ENCODE data around the gene DNER. TPM values are rescaled to one million over a fixed set of nuclear protein-coding genes. Genes with fewer than 3 reads are reported as not detected.

DNER gene
- polyA plus RNA-seq, 1 donor = 7.5 TPM

DNA sequence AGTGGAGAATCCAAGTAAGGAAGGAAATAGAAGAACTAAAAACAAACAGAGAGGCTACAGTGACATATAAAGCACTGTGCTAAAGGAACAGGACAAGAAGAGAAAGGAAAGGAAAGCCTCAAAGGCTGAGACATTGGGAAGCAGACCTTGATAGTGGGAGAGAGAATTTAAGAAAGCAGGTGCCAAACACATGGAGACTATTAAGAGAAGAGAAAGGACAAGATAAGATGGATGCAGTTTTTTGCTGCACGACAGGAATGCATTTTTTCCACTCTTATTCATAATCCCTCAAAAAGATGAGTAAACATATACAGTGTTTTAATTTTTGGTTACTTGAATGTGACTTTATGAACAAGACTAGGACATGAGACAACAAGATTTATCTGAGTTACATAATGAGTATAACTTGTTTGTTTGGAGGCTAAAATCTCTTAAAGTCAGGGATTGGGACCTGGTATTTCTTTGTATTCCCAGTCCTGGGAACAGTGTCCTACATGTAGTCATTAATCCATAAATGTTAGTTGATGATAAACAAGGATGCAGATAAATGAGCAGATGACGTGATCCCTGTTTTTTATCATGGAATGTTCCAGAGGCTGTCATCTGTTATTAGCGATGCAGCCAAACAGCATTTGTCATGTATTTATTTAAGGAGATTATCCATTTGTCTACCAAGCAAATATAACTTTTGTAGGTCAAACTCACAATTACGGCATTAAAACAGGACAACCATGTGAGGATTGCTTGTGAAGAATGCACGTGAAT lies 141.7 kb downstream of the DNER start:
- Histone ChIP-seq H3K9me3 (ENCODE audit: control insufficient read depth, low read depth, low read length) (no peaks in the 10 kb centered on the region), H3K36me3 (ENCODE audit: control insufficient read depth, insufficient read depth, low read length) (no peaks in the 10 kb centered on the region), H3K4me1 (ENCODE audit: control insufficient read depth, insufficient read depth, low read length) (no peaks in the 10 kb centered on the region), H3K27me3 (ENCODE audit: control insufficient read depth, insufficient read depth, low read length) (no peaks in the 10 kb centered on the region), H3K27ac (ENCODE audit: low read length) (no peak overlapping the region), H3K4me3 (ENCODE audit: low read length) (no peak overlapping the region)
- no peak for DNase-seq
- WGBS (ENCODE audit: insufficient coverage, low lambda C conversion rate) = 35% methylated on average over 2 of the region's 5 CpGs

DNA sequence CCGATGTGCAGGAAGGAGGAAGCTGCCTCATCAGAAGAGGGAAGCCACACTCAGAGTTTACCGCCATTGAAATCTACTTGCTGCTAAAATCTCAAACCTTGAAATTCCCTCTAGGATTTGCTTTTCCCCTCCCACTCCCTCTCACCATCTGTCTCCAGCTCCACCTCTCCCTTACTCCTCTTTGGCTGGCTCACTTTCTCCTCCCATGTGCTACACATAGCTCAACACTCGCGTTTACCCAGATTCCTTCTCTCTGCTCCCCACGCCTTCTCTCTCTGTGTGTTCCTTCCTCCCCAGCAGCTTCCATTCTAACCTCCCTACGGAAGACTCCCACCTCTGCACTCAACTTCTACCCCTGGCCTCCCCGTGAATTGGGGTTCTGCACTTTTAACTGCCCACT lies 143.1 kb downstream of the DNER start:
- no peak overlapping the region for H3K27ac ChIP-seq (ENCODE audit: low read length)
- no peaks in the 10 kb centered on the region for H3K4me1 ChIP-seq (ENCODE audit: control insufficient read depth, insufficient read depth, low read length)
- no peaks in the 10 kb centered on the region for H3K9me3 ChIP-seq (ENCODE audit: control insufficient read depth, low read depth, low read length)
- no peak for DNase-seq
- no peak overlapping the region for H3K4me3 ChIP-seq (ENCODE audit: low read length)
- no peaks in the 10 kb centered on the region for H3K36me3 ChIP-seq (ENCODE audit: control insufficient read depth, insufficient read depth, low read length)
- 82% methylated on average over 5 of the region's 7 CpGs for WGBS (ENCODE audit: insufficient coverage, low lambda C conversion rate)
- no peaks in the 10 kb centered on the region for H3K27me3 ChIP-seq (ENCODE audit: control insufficient read depth, insufficient read depth, low read length)

DNA sequence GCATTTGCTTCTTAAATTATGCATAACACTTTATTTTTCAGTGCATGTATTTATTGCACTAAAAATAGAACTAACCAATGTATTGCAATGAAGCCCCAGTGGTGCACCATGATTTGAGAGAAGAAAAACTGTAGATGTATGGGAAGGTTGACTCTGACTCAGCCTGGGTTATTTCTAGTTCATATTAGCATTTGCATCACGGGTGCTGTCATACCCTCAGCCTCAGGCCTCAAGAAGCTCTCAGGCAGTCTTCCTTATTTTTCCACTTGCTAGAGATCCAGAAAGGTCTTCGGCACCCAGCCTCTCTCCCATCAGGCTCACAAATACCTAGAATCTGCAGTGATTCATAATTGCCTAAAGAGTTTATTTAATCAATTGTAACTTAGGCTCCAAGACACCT lies 148.0 kb downstream of the DNER start:
- Histone ChIP-seq H3K27me3 (ENCODE audit: control insufficient read depth, insufficient read depth, low read length) (no peaks in the 10 kb centered on the region), H3K4me3 (ENCODE audit: low read length) (no peak overlapping the region), H3K36me3 (ENCODE audit: control insufficient read depth, insufficient read depth, low read length) (no peaks in the 10 kb centered on the region), H3K27ac (ENCODE audit: low read length) (no peak overlapping the region), H3K4me1 (ENCODE audit: control insufficient read depth, insufficient read depth, low read length) (no peaks in the 10 kb centered on the region), H3K9me3 (ENCODE audit: control insufficient read depth, low read depth, low read length) (peaks cover 4% of the 10 kb centered on the region)
- no peak for DNase-seq
- no CpG with 5 or more reads among the region's 2 CpGs for WGBS (ENCODE audit: insufficient coverage, low lambda C conversion rate)

DNA sequence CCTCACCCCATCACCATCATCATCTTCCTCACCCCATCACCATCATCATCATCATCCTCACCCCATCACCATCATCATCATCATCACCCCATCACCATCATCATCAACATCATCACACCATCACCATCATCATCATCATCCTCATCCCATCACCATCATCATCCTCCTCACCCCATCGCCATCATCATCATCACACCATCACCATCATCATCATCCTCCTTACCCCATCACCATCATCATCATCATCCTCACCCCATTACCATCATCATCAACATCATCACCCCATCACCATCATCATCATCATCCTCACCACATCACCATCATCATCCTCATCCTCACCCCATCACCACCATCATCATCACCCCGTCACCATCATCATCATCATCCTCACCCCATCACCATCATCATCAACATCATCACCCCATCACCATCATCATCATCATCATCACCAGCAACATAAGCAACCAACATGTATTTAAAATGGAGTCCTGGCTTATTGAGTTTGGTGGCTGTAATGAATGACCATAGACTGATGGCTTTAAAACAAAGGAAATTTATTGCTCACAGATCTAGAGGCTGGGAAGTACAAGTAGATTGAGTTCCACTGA lies 150.0 kb downstream of the DNER start:
- Histone ChIP-seq H3K27ac (ENCODE audit: low read length) (no peak overlapping the region), H3K4me3 (ENCODE audit: low read length) (no peak overlapping the region), H3K27me3 (ENCODE audit: control insufficient read depth, insufficient read depth, low read length) (no peaks in the 10 kb centered on the region), H3K9me3 (ENCODE audit: control insufficient read depth, low read depth, low read length) (peaks cover 4% of the 10 kb centered on the region), H3K4me1 (ENCODE audit: control insufficient read depth, insufficient read depth, low read length) (no peaks in the 10 kb centered on the region), H3K36me3 (ENCODE audit: control insufficient read depth, insufficient read depth, low read length) (no peaks in the 10 kb centered on the region)
- no peak for DNase-seq
- 92% methylated on average over 1 of the region's 2 CpGs for WGBS (ENCODE audit: insufficient coverage, low lambda C conversion rate)

DNA sequence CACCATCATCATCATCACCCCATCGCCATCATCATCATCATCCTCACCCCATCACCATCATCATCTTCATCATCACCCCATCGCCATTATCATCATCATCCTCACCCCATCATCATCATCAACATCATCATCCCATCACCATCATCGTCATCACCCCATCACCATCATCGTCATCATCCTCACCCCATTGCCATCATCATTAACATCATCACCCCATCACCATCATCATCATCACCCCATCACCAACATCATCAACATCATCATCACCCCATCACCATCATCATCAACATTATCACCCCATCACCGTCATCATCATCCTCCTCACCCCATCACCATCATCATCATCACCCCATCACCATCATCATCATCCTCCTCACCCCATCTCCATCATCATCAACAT lies 151.0 kb downstream of the DNER start:
- H3K9me3 ChIP-seq (ENCODE audit: control insufficient read depth, low read depth, low read length) = peaks cover 4% of the 10 kb centered on the region
- H3K36me3 ChIP-seq (ENCODE audit: control insufficient read depth, insufficient read depth, low read length) = no peaks in the 10 kb centered on the region
- no peak overlapping the region for H3K27ac ChIP-seq (ENCODE audit: low read length)
- H3K4me3 ChIP-seq (ENCODE audit: low read length) = no peak overlapping the region
- no peaks in the 10 kb centered on the region for H3K4me1 ChIP-seq (ENCODE audit: control insufficient read depth, insufficient read depth, low read length)
- 96% methylated on average over 4 of the region's 5 CpGs for WGBS (ENCODE audit: insufficient coverage, low lambda C conversion rate)
- H3K27me3 ChIP-seq (ENCODE audit: control insufficient read depth, insufficient read depth, low read length) = no peaks in the 10 kb centered on the region
- DNase-seq = no peak

DNA sequence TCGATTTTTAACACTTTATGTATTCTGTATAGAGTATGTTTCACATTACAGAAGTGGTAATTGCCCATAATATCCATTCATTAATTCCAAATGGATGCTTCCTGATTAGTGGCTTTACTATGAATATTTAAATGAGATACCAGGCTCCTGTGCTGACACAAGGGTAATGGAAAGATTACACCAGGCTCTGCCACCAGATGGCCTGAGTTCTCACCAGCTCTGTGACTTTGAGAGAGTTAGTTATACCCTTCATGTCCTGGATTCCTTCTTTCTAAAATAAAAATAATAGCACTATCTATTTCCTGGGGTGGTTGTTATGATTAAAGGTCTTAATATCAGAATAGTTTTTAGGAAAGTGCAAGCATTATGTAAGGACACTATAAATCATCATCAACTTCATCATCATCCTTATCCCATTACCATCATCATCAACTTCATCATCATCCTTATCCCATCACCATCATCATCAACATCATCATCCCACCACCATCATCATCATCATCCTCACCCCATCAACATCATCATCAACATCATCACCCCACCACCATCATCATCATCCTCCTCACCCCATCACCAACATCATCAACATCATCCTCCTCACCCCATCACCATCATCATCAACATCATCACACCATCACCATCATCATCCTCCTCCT lies 151.8 kb downstream of the DNER start:
- Histone ChIP-seq H3K4me3 (ENCODE audit: low read length) (no peak overlapping the region), H3K27me3 (ENCODE audit: control insufficient read depth, insufficient read depth, low read length) (no peaks in the 10 kb centered on the region)
- WGBS (ENCODE audit: insufficient coverage, low lambda C conversion rate) = 86% methylated on average over 1 of the region's 1 CpG

DNA sequence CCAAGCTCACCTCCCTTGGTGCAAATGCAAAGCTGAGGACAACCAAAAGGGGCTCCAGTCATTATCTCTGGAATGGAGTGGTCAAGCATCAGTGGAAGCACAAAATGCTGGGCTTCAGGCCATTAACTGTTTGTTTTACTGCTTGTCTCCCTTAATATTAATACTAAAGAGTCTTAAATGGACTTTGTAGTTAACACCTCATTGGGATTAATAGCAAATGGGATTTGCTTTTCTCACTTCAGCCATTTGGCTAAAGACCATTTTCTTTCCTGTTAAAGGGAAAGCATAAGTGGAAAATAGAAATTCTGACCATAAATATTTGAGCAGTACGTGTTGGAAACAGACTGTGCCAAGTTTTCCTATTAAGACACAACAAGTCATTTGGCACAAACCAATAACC lies 154.4 kb downstream of the DNER start:
- no peak for DNase-seq
- Histone ChIP-seq H3K4me1 (ENCODE audit: control insufficient read depth, insufficient read depth, low read length) (no peaks in the 10 kb centered on the region), H3K36me3 (ENCODE audit: control insufficient read depth, insufficient read depth, low read length) (no peaks in the 10 kb centered on the region), H3K4me3 (ENCODE audit: low read length) (no peak overlapping the region), H3K27me3 (ENCODE audit: control insufficient read depth, insufficient read depth, low read length) (no peaks in the 10 kb centered on the region), H3K9me3 (ENCODE audit: control insufficient read depth, low read depth, low read length) (peaks cover 4% of the 10 kb centered on the region), H3K27ac (ENCODE audit: low read length) (no peak overlapping the region)
- WGBS (ENCODE audit: insufficient coverage, low lambda C conversion rate) = no CpG with 5 or more reads among the region's 1 CpG

More for the DNA sequence above, 151.8 kb downstream of the DNER start:
- no peak overlapping the region for H3K27ac ChIP-seq (ENCODE audit: low read length)
- DNase-seq = no peak
- H3K36me3 ChIP-seq (ENCODE audit: control insufficient read depth, insufficient read depth, low read length) = no peaks in the 10 kb centered on the region
- peaks cover 4% of the 10 kb centered on the region for H3K9me3 ChIP-seq (ENCODE audit: control insufficient read depth, low read depth, low read length)
- H3K4me1 ChIP-seq (ENCODE audit: control insufficient read depth, insufficient read depth, low read length) = no peaks in the 10 kb centered on the region

DNA sequence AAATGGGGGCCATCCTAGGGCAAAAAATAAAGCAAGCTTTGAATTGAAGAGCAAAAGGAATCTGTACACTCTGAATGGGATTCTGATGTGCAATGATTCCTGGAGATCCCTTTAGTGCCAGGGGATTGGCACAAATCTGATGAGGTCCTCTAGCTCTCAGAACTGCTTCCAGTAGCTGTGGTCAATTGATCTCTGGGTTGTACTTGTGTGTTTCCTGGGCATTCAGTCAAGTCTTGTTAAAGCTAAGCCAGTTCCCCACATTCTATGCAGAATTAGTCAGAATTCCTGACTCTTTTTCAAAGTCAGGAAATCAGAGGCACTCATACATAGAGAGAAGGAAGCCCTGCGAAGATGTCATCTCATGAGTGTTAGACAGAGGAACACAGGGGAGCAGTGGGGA lies 161.3 kb downstream of the DNER start:
- DNase-seq = no peak
- no peak overlapping the region for H3K27ac ChIP-seq (ENCODE audit: low read length)
- no peaks in the 10 kb centered on the region for H3K9me3 ChIP-seq (ENCODE audit: control insufficient read depth, low read depth, low read length)
- no peaks in the 10 kb centered on the region for H3K4me1 ChIP-seq (ENCODE audit: control insufficient read depth, insufficient read depth, low read length)
- WGBS (ENCODE audit: insufficient coverage, low lambda C conversion rate) = 100% methylated on average over 1 of the region's 1 CpG
- H3K4me3 ChIP-seq (ENCODE audit: low read length) = no peak overlapping the region
- no peaks in the 10 kb centered on the region for H3K36me3 ChIP-seq (ENCODE audit: control insufficient read depth, insufficient read depth, low read length)
- no peaks in the 10 kb centered on the region for H3K27me3 ChIP-seq (ENCODE audit: control insufficient read depth, insufficient read depth, low read length)

DNA sequence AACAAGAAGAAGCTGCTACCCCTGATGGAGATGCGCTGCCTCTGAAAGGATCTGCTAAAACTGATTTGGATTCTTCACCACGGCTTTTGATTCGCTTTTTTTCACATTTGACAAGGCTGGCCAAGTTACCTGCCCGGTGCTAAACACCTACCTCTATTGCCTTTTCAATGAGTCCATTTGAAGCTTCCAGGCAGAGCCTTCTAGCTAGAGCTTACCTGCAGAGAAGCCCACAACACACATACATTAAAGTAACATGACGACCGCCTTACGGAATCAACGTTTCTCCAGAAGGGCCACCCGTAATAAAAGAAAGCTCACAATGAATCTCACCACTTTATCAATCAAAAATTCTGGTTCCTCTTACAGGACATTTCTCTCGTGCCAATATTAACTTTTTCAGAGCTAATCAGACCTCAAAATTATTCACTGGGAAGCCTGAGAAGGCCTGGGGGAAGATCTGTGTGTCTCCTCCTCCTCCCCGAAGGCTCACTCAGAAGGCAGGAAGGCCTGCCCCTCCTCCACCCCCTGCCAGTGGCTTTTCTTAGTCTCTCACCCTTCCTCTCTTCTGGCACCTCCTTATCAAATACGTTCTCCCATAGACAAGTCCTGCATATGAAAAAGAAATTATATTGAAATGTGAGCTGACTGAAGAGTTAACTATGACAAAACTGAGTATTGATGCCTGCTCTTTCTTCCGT lies 171.0 kb downstream of the DNER start:
- no peak for DNase-seq
- WGBS (ENCODE audit: insufficient coverage, low lambda C conversion rate) = no CpG with 5 or more reads among the region's 13 CpGs
- no peaks in the 10 kb centered on the region for H3K36me3 ChIP-seq (ENCODE audit: control insufficient read depth, insufficient read depth, low read length)
- no peaks in the 10 kb centered on the region for H3K9me3 ChIP-seq (ENCODE audit: control insufficient read depth, low read depth, low read length)
- no peaks in the 10 kb centered on the region for H3K4me1 ChIP-seq (ENCODE audit: control insufficient read depth, insufficient read depth, low read length)
- H3K27me3 ChIP-seq (ENCODE audit: control insufficient read depth, insufficient read depth, low read length) = no peaks in the 10 kb centered on the region
- no peak overlapping the region for H3K27ac ChIP-seq (ENCODE audit: low read length)
- H3K4me3 ChIP-seq (ENCODE audit: low read length) = no peak overlapping the region

DNA sequence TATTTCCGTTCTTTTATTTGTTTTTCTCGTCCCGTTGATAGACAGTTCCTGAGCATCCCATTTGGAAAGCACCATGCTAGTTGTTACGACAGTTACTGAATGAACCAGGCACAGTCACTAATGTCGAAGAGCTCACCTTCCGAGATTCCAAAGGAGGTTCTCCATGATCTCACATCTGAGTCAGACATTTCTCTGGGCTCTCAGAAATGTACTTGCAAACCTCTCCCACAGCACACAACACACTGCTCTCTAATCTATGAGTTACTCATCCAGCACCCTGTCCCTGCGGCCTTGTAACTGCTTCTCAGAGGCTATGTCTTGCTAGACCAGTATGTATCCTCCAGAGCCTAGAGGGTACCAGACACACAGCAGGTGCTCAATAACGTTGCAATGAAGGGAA lies 174.7 kb downstream of the DNER start:
- no peak for DNase-seq
- no peaks in the 10 kb centered on the region for H3K27me3 ChIP-seq (ENCODE audit: control insufficient read depth, insufficient read depth, low read length)
- WGBS (ENCODE audit: insufficient coverage, low lambda C conversion rate) = 56% methylated on average over 1 of the region's 8 CpGs
- H3K4me1 ChIP-seq (ENCODE audit: control insufficient read depth, insufficient read depth, low read length) = no peaks in the 10 kb centered on the region
- H3K9me3 ChIP-seq (ENCODE audit: control insufficient read depth, low read depth, low read length) = no peaks in the 10 kb centered on the region
- no peak overlapping the region for H3K27ac ChIP-seq (ENCODE audit: low read length)
- H3K36me3 ChIP-seq (ENCODE audit: control insufficient read depth, insufficient read depth, low read length) = no peaks in the 10 kb centered on the region
- no peak overlapping the region for H3K4me3 ChIP-seq (ENCODE audit: low read length)
